Keratinocyte (primary cell): ENCODE data around the gene NUAK2. TPM values are rescaled to one million over a fixed set of nuclear protein-coding genes. Genes with fewer than 3 reads are reported as not detected.

Experiments
- DNase-seq: peaks from one replicate; pipeline ENCODE4 v3.0.0-alpha.2; 2011; ENCODE audit warnings: low read depth, missing footprints, low spot score
- FAIRE-seq: peaks from 2 replicates; lab custom pipeline; 2011; peaks lifted over from hg19 to GRCh38; lab: Jason Lieb, UNC
- H2AFZ ChIP-seq: 2 replicates; pipeline ENCODE4 v1.6.0; 2012; ENCODE audit warnings: low read length, control low read depth, inconsistent platforms; ENCODE audit not compliant: control insufficient read depth
- H3K27ac ChIP-seq: 2 replicates; pipeline ENCODE4 v1.5.1; 2011; ENCODE audit warnings: low read length; ENCODE audit not compliant: control insufficient read depth, insufficient read depth
- H3K27me3 ChIP-seq: 3 replicates; pipeline ENCODE4 v1.6.0; 2011; ENCODE audit warnings: low read length; ENCODE audit not compliant: control insufficient read depth, insufficient read depth; ENCODE audit errors: extremely low read depth
- H3K36me3 ChIP-seq, 2 experiments: 2 replicates in 1 of 2; 3 replicates in 1 of 2; pipeline ENCODE4 v1.5.1; 2011; ENCODE audit warnings: low read length in 2 of 2, mild to moderate bottlenecking in 1 of 2; ENCODE audit not compliant: control insufficient read depth in 2 of 2, insufficient read depth in 2 of 2; ENCODE audit errors: extremely low read depth in 1 of 2
- H3K4me1 ChIP-seq: 3 replicates; pipeline ENCODE4 v1.5.1; 2011; ENCODE audit warnings: low read length; ENCODE audit not compliant: control insufficient read depth, insufficient read depth; ENCODE audit errors: extremely low read depth
- H3K4me2 ChIP-seq: 3 replicates; pipeline ENCODE4 v1.6.0; 2011; ENCODE audit warnings: low read depth, low read length; ENCODE audit not compliant: control insufficient read depth, insufficient read depth; ENCODE audit errors: extremely low read depth
- H3K4me3 ChIP-seq, 3 experiments: fragments of 200-600 bp in 1 of 3; sonication (generic) in 1 of 3; 2 replicates in 2 of 3; 3 replicates in 1 of 3; pipeline ENCODE4 v1.5.1; 2011 to 2016; ENCODE audit warnings: low read length in 3 of 3, mild to moderate bottlenecking in 3 of 3, control low read depth in 2 of 3, inconsistent platforms in 1 of 3, low read depth in 1 of 3, mixed read lengths in 1 of 3, mixed run types in 1 of 3, moderate library complexity in 1 of 3; ENCODE audit not compliant: control insufficient read depth in 2 of 3, insufficient read depth in 2 of 3; ENCODE audit errors: extremely low read depth in 1 of 3
- H3K79me2 ChIP-seq: 2 replicates; pipeline ENCODE4 v1.6.0; 2012; ENCODE audit warnings: low read length; ENCODE audit not compliant: control insufficient read depth, insufficient read depth
- H3K9ac ChIP-seq: 3 replicates; pipeline ENCODE4 v1.6.0; 2011; ENCODE audit warnings: low read length; ENCODE audit not compliant: control insufficient read depth, insufficient read depth; ENCODE audit errors: extremely low read depth
- H3K9me1 ChIP-seq: 3 replicates; pipeline ENCODE4 v1.6.0; 2011; ENCODE audit warnings: low read length; ENCODE audit not compliant: control insufficient read depth, insufficient read depth; ENCODE audit errors: extremely low read depth
- H3K9me3 ChIP-seq: 2 replicates; pipeline ENCODE4 v1.5.1; 2012; ENCODE audit warnings: low read depth, low read length; ENCODE audit not compliant: control insufficient read depth
- H4K20me1 ChIP-seq: 3 replicates; pipeline ENCODE4 v1.6.0; 2011; ENCODE audit warnings: low read length; ENCODE audit not compliant: control insufficient read depth, insufficient read depth; ENCODE audit errors: extremely low read depth
- CTCF ChIP-seq, 3 experiments: IDR thresholded peaks in 1 of 3; conservative IDR thresholded peaks in 1 of 3; optimal IDR thresholded peaks in 1 of 3; 2 replicates in 2 of 3; 3 replicates in 1 of 3; pipeline versions ENCODE3 to v1.5.1; 2011; ENCODE audit warnings: low read length in 3 of 3, mild to moderate bottlenecking in 3 of 3, moderate library complexity in 2 of 3, control low read depth in 1 of 3, inconsistent platforms in 1 of 3; ENCODE audit not compliant: insufficient read depth in 2 of 3; ENCODE audit errors: extremely low read depth in 1 of 3
- EZH2 ChIP-seq: IDR thresholded peaks from one replicate; pipeline ENCODE4 v1.6.1; 2012; ENCODE audit warnings: inconsistent platforms, mild to moderate bottlenecking, low read length, moderate library complexity
- dilution Hi-C: fragments of 300-500 bp; cut with MboI; formaldehyde crosslinking; loops from one replicate; pipeline ENCODE4 v1.7.0; 2020; ENCODE audit warnings: low sequenced_read_pairs; ENCODE audit not compliant: extremely low pct_ligation_motif_present
- polyA plus RNA-seq, 5 experiments: library from polyadenylated mRNA; depleted of rRNA in 3 of 5; stranded (reverse) in 3 of 5; stranded (forward) in 1 of 5; unstranded in 1 of 5; fragments of >200 nt; gene quantifications; 1 replicate in 1 of 5; 2 replicates in 3 of 5; 3 replicates in 1 of 5; pipeline versions ENCODE4 v1.2.1 to v1.2.3, GENCODE V29; 2011 to 2012; ENCODE audit warnings: missing spikeins in 2 of 5, low read depth in 1 of 5, low replicate concordance in 1 of 5

The NUAK2 gene
- polyA plus RNA-seq, 1 donor (not counting 4 experiments of a cell fraction or from before 2014, with no cell fraction given) = 3.9 TPM

GRCh38 chr1:205270271-205270670 lies 51.3 kb downstream of the NUAK2 start:
- no peak for DNase-seq
- H3K9ac ChIP-seq = no peak overlapping the region
- no peaks in the 10 kb centered on the region for H3K9me3 ChIP-seq
- H3K27ac ChIP-seq = no peak overlapping the region
- no peaks in the 10 kb centered on the region for H4K20me1 ChIP-seq
- no peak overlapping the region for H3K4me2 ChIP-seq
- dilution Hi-C loops = no loop called here
- H2AFZ ChIP-seq = no peak overlapping the region
- H3K36me3 ChIP-seq = no peaks in the 10 kb centered on the region
- peaks cover 4% of the 10 kb centered on the region for H3K27me3 ChIP-seq
- TF ChIP-seq EZH2 (no peak), CTCF (optimal IDR thresholded peaks at IDR 0.05 in 1 of 3, IDR thresholded peaks at IDR 0.05 in 1 of 3, conservative IDR thresholded peaks at IDR 0.05 in 1 of 3; ENCODE audit: extremely low read depth in 1 of 3, insufficient read depth in 2 of 3, low read length in 3 of 3) (no peak)
- no peak for FAIRE-seq
- no peak overlapping the region for H3K4me3 ChIP-seq
- no peaks in the 10 kb centered on the region for H3K9me1 ChIP-seq
- peaks cover 14% of the 10 kb centered on the region for H3K4me1 ChIP-seq
- H3K79me2 ChIP-seq = no peaks in the 10 kb centered on the region

- no peaks in the 10 kb centered on the region for H4K20me1 ChIP-seq
- H3K9ac ChIP-seq = no peak overlapping the region
- H3K27ac ChIP-seq = no peak overlapping the region
- no peaks in the 10 kb centered on the region for H3K79me2 ChIP-seq
- no peaks in the 10 kb centered on the region for H3K36me3 ChIP-seq
- peaks cover 14% of the 10 kb centered on the region for H3K4me1 ChIP-seq
- H3K4me2 ChIP-seq = no peak overlapping the region
- dilution Hi-C loops = no loop called here
- no peak for FAIRE-seq
- H2AFZ ChIP-seq = no peak overlapping the region
- H3K9me1 ChIP-seq = no peaks in the 10 kb centered on the region
- H3K4me3 ChIP-seq = no peak overlapping the region
- TF ChIP-seq CTCF (optimal IDR thresholded peaks at IDR 0.05 in 1 of 3, IDR thresholded peaks at IDR 0.05 in 1 of 3, conservative IDR thresholded peaks at IDR 0.05 in 1 of 3; ENCODE audit: extremely low read depth in 1 of 3, insufficient read depth in 2 of 3, low read length in 3 of 3) (no peak), EZH2 (no peak)
- H3K9me3 ChIP-seq = no peaks in the 10 kb centered on the region
- H3K27me3 ChIP-seq = peaks cover 4% of the 10 kb centered on the region
- no peak for DNase-seq
These were observed 51.8 kb downstream of the NUAK2 start for GRCh38 chr1:205269711-205270110.
